GM23338 (cell line): Measurements from ENCODE around the gene PNPLA2. TPM values are rescaled to one million over a fixed set of nuclear protein-coding genes. Genes with fewer than 3 reads are reported as not detected.

Source experiments
- ATAC-seq: fragments of 200-7000 bp; cut with Tn5 transposase; 3 replicates; pipeline ENCODE4 v1.9.1; 2020
- DNase-seq: peaks from one replicate; pipeline ENCODE4 v3.0.0-alpha.2; 2015; ENCODE audit warnings: low spot score
- H2AFZ ChIP-seq: fragments of 200-600 bp; sonication (generic); 2 replicates; pipeline ENCODE4 v1.8.0; 2016; ENCODE audit warnings: antibody characterized with exemption, mild to moderate bottlenecking, moderate library complexity
- H3F3A ChIP-seq: fragments of 200-600 bp; sonication (generic); replicated peaks from 2 replicates; pipeline ENCODE4 v1.8.0; 2017; ENCODE audit warnings: antibody characterized with exemption, mixed run types, low read depth
- H3K27ac ChIP-seq: fragments of 200-600 bp; sonication (generic); 2 replicates; pipeline ENCODE4 v1.6.1; 2016; ENCODE audit warnings: low read depth
- H3K27me3 ChIP-seq: fragments of 200-600 bp; sonication (generic); 2 replicates; pipeline ENCODE4 v1.8.0; 2016; ENCODE audit warnings: mild to moderate bottlenecking, mixed run types, moderate library complexity; ENCODE audit not compliant: insufficient read depth
- H3K36me3 ChIP-seq: fragments of 200-600 bp; sonication (generic); 2 replicates; pipeline ENCODE4 v1.8.0; 2016; ENCODE audit warnings: mild to moderate bottlenecking; ENCODE audit not compliant: insufficient read depth
- H3K4me1 ChIP-seq: fragments of 200-600 bp; sonication (generic); 2 replicates; pipeline ENCODE4 v1.8.0; 2016; ENCODE audit warnings: mild to moderate bottlenecking, moderate library complexity; ENCODE audit not compliant: insufficient read depth
- H3K4me2 ChIP-seq: fragments of 200-600 bp; sonication (generic); 2 replicates; pipeline ENCODE4 v1.7.1; 2017; ENCODE audit warnings: mixed run types
- H3K4me3 ChIP-seq: fragments of 200-600 bp; sonication (generic); 2 replicates; pipeline ENCODE4 v1.6.1; 2016; ENCODE audit warnings: mixed run types
- H3K79me2 ChIP-seq: fragments of 200-600 bp; sonication (generic); replicated peaks from 2 replicates; pipeline ENCODE4 v1.8.0; 2017; ENCODE audit warnings: mild to moderate bottlenecking; ENCODE audit not compliant: insufficient read depth
- H3K9me2 ChIP-seq: fragments of 200-600 bp; sonication (generic); 2 replicates; pipeline ENCODE4 v1.8.0; 2017; ENCODE audit not compliant: insufficient read depth
- H4K20me1 ChIP-seq: fragments of 200-600 bp; sonication (generic); replicated peaks from 2 replicates; pipeline ENCODE4 v1.8.0; 2017; ENCODE audit warnings: mild to moderate bottlenecking; ENCODE audit not compliant: insufficient read depth
- H3K27ac Mint-ChIP-seq: 2 replicates; pipeline ENCODE4 v1.8.0; 2020; ENCODE audit warnings: inconsistent platforms, mild to moderate bottlenecking, moderate library complexity, mixed read lengths
- H3K27me3 Mint-ChIP-seq: 3 replicates; pipeline ENCODE4 v1.8.0; 2022; ENCODE audit warnings: low read depth, mild to moderate bottlenecking, moderate library complexity, mixed read lengths, inconsistent platforms; ENCODE audit not compliant: insufficient read depth, poor library complexity
- H3K36me3 Mint-ChIP-seq: 3 replicates; pipeline ENCODE4 v1.8.0; 2021; ENCODE audit warnings: low read depth, mild to moderate bottlenecking, inconsistent platforms, moderate library complexity, mixed read lengths
- H3K4me1 Mint-ChIP-seq: 3 replicates; pipeline ENCODE4 v1.8.0; 2020; ENCODE audit warnings: mild to moderate bottlenecking, inconsistent platforms, mixed read lengths
- H3K4me3 Mint-ChIP-seq: 3 replicates; pipeline ENCODE4 v1.8.0; 2021; ENCODE audit warnings: moderate library complexity, mild to moderate bottlenecking, inconsistent platforms, mixed read lengths
- H3K9me3 Mint-ChIP-seq: 3 replicates; pipeline ENCODE4 v1.8.0; 2020; ENCODE audit warnings: moderate library complexity, mild to moderate bottlenecking, inconsistent platforms, mixed read lengths
- CREB1 ChIP-seq: fragments of 250-450 bp; sonication (Bioruptor Pico); IDR thresholded peaks from 2 replicates; pipeline ENCODE4 v1.5.0; 2020; ENCODE audit warnings: low read depth, mild to moderate bottlenecking, moderate library complexity
- ETS1 ChIP-seq: IDR thresholded peaks from 2 replicates; pipeline ENCODE4 v1.6.1; 2016; ENCODE audit warnings: antibody characterized with exemption
- EZH2 ChIP-seq: fragments of 200-600 bp; sonication (generic); IDR thresholded peaks from one replicate; pipeline ENCODE4 v1.8.0; 2017; ENCODE audit warnings: antibody characterized with exemption, mild to moderate bottlenecking, low read depth; ENCODE audit not compliant: unreplicated experiment
- EZH2phosphoT487 ChIP-seq: fragments of 200-600 bp; sonication (generic); IDR thresholded peaks from one replicate; pipeline ENCODE4 v1.8.1; 2018; ENCODE audit warnings: antibody characterized with exemption; ENCODE audit not compliant: unreplicated experiment
- JUNB ChIP-seq: IDR thresholded peaks from one replicate; pipeline ENCODE4 v1.6.1; 2016; ENCODE audit warnings: antibody characterized with exemption; ENCODE audit not compliant: unreplicated experiment
- NANOG ChIP-seq: IDR thresholded peaks from 2 replicates; pipeline ENCODE4 v1.6.1; 2016; ENCODE audit warnings: antibody characterized with exemption, borderline replicate concordance
- POLR2AphosphoS5 ChIP-seq: IDR thresholded peaks from 2 replicates; pipeline ENCODE4 v1.6.1; 2016; ENCODE audit warnings: antibody characterized with exemption, low read depth
- REST ChIP-seq: IDR thresholded peaks from one replicate; pipeline ENCODE4 v1.6.1; 2018; ENCODE audit warnings: antibody characterized with exemption; ENCODE audit not compliant: unreplicated experiment
- STAT1 ChIP-seq: IDR thresholded peaks from one replicate; pipeline ENCODE4 v1.6.1; 2016; ENCODE audit warnings: antibody characterized with exemption; ENCODE audit not compliant: unreplicated experiment
- ZNF114 ChIP-seq: fragments of 250-450 bp; sonication (Bioruptor Pico); IDR thresholded peaks from 2 replicates; pipeline ENCODE4 v1.5.0; 2020; ENCODE audit warnings: mild to moderate bottlenecking, moderate library complexity
- ZNF462 ChIP-seq: fragments of 250-450 bp; sonication (Bioruptor Pico); IDR thresholded peaks from 2 replicates; pipeline ENCODE4 v1.5.0; 2020; ENCODE audit warnings: mild to moderate bottlenecking, moderate library complexity
- polyA plus RNA-seq: library from polyadenylated mRNA; unstranded; fragments of >200 nt; fragmentation: Nextera tagmentation; extraction: Ambion mirVana; gene quantifications from 2 replicates; pipeline ENCODE4 v1.2.1, GENCODE V29; 2016
- total RNA-seq: library from RNA; depleted of rRNA; stranded (reverse); fragments of >200 nt; shearing (Covaris generic); gene quantifications from 2 replicates; pipeline ENCODE4 v1.2.3, GENCODE V29; 2014

Gene PNPLA2
- total and polyA plus RNA-seq, 2 experiments from 2014 or later: 31.1 to 45.6 TPM

GRCh38 chr11:788953-789940 is 29.5 kb upstream of the PNPLA2 start:
- H3K27me3 ChIP-seq: no peaks in the 10 kb centered on the region
- no peaks in the 10 kb centered on the region for H3K36me3 ChIP-seq
- TF ChIP-seq EZH2 (no peak), ZNF114 (CRISPR knock-in tag) (no peak), REST (no peak), ZNF462 (CRISPR knock-in tag) (no peak), STAT1 (no peak), JUNB (no peak), POLR2AphosphoS5 (no peak; the same call in 1 of the 2 replicates), ETS1 (no peak), CREB1 (CRISPR knock-in tag) (no peak), NANOG (no peak), EZH2phosphoT487 (no peak)
- ATAC-seq (no peak; the same call in 2 of the 3 replicates), DNase-seq (peak; percentile 60)
- H3F3A ChIP-seq: peaks cover 13% of the 10 kb centered on the region
- Mint-ChIP-seq H3K9me3 (no peaks in the 10 kb centered on the region), H3K4me1 (peaks cover 24% of the 10 kb centered on the region), H3K4me3 (peak overlapping the region; percentile 56), H3K27ac (no peak overlapping the region), H3K36me3 (peaks cover 10% of the 10 kb centered on the region; the same call in 2 of the 3 replicates), H3K27me3 (peaks cover 15% of the 10 kb centered on the region)
- H4K20me1 ChIP-seq: peaks cover 7% of the 10 kb centered on the region
- H3K4me1 ChIP-seq: peaks cover 16% of the 10 kb centered on the region; the same call in 1 of the 2 replicates
- peak overlapping the region; percentile 83 for H3K4me2 ChIP-seq
- H2AFZ ChIP-seq: no peak overlapping the region
- H3K4me3 ChIP-seq: peak overlapping the region; percentile 51
- no peak overlapping the region for H3K27ac ChIP-seq
- no peaks in the 10 kb centered on the region for H3K9me2 ChIP-seq
- no peaks in the 10 kb centered on the region for H3K79me2 ChIP-seq
